LHCN-M2 (cell line): ENCODE measurements around the gene BANP. TPM values are rescaled to one million over a fixed set of nuclear protein-coding genes. Genes with fewer than 3 reads are reported as not detected.
"Not testable (repeated sequence)": the region's sequence is repeated elsewhere in the genome, so short reads cannot be mapped to it uniquely, and the experiment has no call there.

ENCODE experiments used
- DNase-seq: peaks from one replicate; pipeline ENCODE4 v3.0.0-alpha.2; 2012; ENCODE audit warnings: low read depth
- total RNA-seq: library from RNA; depleted of rRNA; stranded (reverse); fragments of >200 nt; gene quantifications from 2 replicates; pipeline ENCODE4 v1.2.3, GENCODE V29; 2014

Gene BANP
- total RNA-seq, 1 experiment from 2014 or later, result 20.5 TPM

- no peak for DNase-seq
Measured at GRCh38 chr16:87993901-87994300, 42.7 kb downstream of the BANP start.

GRCh38 chr16:87995644-87996043 lies 44.4 kb downstream of the BANP start:
- no peak for DNase-seq

DNA sequence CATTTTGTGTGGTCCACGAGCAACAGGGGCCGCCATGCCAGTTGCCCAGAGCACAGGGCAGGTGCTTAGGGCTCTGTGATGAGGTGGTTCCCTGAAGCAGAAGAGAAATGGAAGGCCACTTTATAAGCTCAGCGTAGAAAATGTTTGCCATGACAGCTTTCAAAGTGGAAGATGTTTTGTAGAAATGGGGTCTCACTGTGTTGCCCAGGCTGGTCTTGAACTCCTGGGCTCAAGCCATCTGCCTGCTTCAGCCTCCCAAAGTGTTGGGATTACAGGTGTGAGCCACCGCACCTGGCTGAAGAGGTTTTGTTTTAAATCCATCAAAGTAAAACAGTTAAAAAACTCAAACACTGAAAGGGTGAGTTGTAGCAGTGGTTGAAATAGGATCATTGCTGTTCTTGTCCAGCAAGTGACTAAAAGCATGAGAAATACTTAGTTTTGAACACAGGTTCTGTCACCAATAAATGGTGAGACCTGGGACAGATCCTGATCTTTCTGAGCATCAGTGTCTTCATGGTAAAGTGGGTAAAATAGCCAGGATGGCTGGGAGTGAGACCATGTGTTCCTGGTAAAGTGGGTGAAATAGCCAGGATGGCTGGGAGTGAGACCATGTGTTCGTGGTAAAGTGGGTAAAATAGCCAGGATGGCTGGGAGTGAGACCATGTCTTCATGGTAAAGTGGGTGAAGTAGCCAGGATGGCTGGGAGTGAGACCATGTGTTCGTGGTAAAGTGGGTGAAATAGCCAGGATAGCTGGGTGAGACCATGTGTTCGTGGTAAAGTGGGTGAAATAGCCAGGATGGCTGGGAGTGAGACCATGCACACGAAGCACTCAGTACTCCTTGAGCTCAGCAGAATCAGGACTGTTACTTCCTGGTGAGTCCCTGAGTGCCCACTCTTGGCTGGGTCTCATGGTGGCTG lies 46.0 kb downstream of the BANP start:
- peak; percentile 23 for DNase-seq

GRCh38 chr16:87998184-87998793 lies 47.1 kb downstream of the BANP start:
- not testable (repeated sequence) for DNase-seq

- not testable (repeated sequence) for DNase-seq
Measured at GRCh38 chr16:87998992-87999391, 47.8 kb downstream of the BANP start.

- DNase-seq, result no peak
Measured at GRCh38 chr16:88002211-88002610, 51.0 kb downstream of the BANP start.

- no peak for DNase-seq
Measured at GRCh38 chr16:88002749-88003148, 51.5 kb downstream of the BANP start.

DNA sequence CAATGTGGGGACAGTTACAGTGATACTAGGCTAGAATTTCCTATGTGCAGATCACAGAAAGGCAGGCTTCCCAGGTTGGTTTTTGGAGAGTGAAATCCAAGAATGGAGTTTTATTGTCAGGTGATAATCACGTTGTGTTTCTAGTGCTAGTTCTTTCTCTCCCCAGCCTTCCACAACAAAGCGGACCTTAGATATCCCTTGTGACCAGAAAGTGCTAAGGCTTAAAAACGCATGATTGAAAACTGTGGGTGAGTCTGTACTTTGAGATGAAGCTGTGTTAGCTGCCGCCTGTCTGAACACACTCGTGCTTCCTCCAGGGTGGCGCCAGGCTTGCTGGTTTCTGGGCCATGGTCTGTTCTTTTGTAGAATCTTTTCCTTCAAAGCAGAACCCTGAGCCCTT lies 52.1 kb downstream of the BANP start:
- DNase-seq, result no peak

- DNase-seq, result peak; percentile 79
Measured at GRCh38 chr16:88003736-88004135, 52.5 kb downstream of the BANP start.

DNA sequence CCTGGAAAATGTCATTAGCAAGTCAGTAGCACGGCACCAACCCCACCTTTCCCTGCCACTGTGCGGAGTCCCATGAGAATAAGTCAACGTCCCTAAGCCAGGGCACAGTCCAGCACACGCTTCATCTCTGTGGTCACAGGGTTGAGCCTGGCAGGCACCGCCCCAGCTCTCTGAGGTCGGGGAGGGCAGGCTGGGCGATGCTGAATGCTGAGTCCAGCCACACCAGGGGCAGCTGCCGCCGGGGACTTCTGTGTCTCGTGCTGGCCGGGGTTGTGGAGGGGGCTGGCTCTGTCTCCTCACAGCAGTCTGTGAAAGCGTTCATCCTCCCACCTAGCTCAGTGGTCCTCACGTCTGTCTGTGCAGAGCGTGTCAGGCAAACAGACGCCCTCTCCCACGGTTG lies 53.2 kb downstream of the BANP start:
- peak; percentile 22 for DNase-seq

GRCh38 chr16:88005181-88005581 lies 53.9 kb downstream of the BANP start:
- peak; percentile 9 for DNase-seq

- DNase-seq, result no peak
Measured at GRCh38 chr16:88005968-88006367, 54.7 kb downstream of the BANP start.

DNA sequence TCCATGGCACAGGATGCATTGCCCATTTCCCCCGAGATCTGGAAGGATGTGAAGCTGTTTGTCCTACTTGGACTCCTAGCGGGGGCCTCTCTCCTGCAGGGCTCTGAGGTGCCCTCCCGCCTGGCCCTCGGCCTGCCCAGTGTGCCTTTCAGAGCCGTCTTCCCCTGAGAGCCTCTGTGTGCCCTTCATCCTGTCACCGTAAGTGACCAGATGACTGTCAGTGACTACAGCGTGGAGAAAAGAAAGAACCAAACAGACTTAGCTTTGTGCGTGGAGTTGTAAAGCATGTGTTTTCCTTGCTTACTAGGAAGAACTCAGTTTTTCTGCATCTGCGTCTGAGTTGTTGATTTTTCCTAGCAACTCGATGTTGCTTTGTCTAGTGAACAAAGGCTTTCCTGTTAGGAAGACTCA lies 56.1 kb downstream of the BANP start:
- DNase-seq, result no peak

DNA sequence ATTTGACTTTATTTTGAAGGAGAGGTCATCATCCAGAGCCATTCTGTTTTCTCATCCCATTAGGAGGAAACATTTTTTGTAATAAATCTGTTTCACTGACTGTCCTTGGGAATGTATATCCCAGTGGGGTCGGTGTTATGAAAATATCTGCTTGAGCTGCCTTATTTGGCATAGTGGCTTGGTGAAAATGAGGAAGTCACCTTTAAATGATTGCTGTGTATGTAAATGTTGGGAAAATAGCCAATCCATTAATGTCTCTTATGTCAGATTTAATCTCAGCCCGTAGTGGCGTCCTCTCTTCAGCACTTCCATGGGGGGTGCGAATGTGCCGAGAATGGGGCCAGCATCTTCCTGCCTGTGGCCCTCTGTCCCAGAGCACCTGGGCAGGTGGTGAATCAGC lies 57.6 kb downstream of the BANP start:
- no peak for DNase-seq

GRCh38 chr16:88009563-88010342 lies 58.5 kb downstream of the BANP start:
- DNase-seq, result peak; percentile 65

GRCh38 chr16:88010343-88010967 lies 59.2 kb downstream of the BANP start:
- DNase-seq, result peak; percentile 80

- DNase-seq, result no peak
Measured at GRCh38 chr16:88010968-88011483, 59.8 kb downstream of the BANP start.

- no peak for DNase-seq
Measured at GRCh38 chr16:88012360-88012759, 61.1 kb downstream of the BANP start.

GRCh38 chr16:88013091-88013609 lies 61.9 kb downstream of the BANP start:
- no peak for DNase-seq

- no peak for DNase-seq
Measured at GRCh38 chr16:88013766-88014251, 62.6 kb downstream of the BANP start.

GRCh38 chr16:88014252-88014781 lies 63.1 kb downstream of the BANP start:
- DNase-seq, result no peak
